HG02884 (cell line): Measurements from ENCODE around the gene MPV17L2.

Source experiments
- ATAC-seq: cut with Tn5 transposase; IDR thresholded peaks from one replicate; pipeline ENCODE4 v1.9.1; 2021; ENCODE audit warnings: mild to moderate bottlenecking, moderate library complexity; ENCODE audit not compliant: unreplicated experiment

The MPV17L2 gene

GRCh38 chr19:18232540-18233223, 39.7 kb downstream of the MPV17L2 start:
- no peak for ATAC-seq

DNA sequence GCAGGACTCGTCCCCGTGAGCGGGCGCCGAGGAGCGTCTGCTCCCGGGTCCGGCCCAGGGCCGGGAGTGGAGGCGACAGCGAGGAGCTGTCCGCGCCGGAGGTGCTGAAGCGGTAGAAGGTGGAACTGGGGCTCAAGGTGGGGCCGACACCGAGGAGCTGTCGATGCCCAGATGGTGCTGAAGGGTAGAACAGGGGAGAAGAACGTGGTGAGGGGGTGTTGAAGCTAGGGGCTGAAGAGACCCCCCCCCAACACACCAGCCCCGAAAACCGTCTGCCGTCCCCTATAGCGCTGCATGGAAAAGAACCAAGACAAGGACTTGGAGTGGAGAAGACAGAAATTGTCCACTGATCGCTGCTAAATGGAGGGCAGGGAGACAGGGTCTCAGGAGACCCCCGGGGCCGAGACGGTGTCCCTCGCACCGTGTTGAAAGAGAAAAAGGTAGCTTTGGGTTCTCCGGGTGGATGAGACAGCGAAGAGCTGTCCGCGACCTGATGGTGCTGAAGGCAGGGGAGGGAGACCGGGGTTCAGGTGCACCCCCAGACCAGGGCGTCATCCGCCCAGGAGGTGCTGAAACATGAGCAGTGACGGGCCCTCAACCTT, 40.3 kb downstream of the MPV17L2 start:
- ATAC-seq, result no peak

- ATAC-seq, result no peak
These were observed 41.2 kb downstream of the MPV17L2 start for GRCh38 chr19:18234194-18234593.

- no peak for ATAC-seq
These were observed 46.3 kb downstream of the MPV17L2 start for GRCh38 chr19:18239303-18239702.

GRCh38 chr19:18245297-18245696, 52.3 kb downstream of the MPV17L2 start:
- ATAC-seq, result no peak
